ENCODE results near the gene KRTAP12-2. TPM values are rescaled to one million over a fixed set of nuclear protein-coding genes. Genes with fewer than 3 reads are reported as not detected.
"Not testable (repeated sequence)": the region's sequence is repeated elsewhere in the genome, so short reads cannot be mapped to it uniquely, and the experiment has no call there.

The KRTAP12-2 gene
- polyA plus RNA-seq, 1 donor (not counting 4 experiments of a cell fraction or from before 2014, with no cell fraction given) = not detected

GRCh38 chr21:44692798-44693512 lies 26.2 kb upstream of the KRTAP12-2 start:
- Histone ChIP-seq H3K4me3 (ENCODE audit: control insufficient read depth in 2 of 3, extremely low read depth in 1 of 3, insufficient read depth in 2 of 3, low read depth in 1 of 3, low read length in 3 of 3) (no peak overlapping the region), H3K4me1 (ENCODE audit: control insufficient read depth, extremely low read depth, insufficient read depth, low read length) (no peaks in the 10 kb centered on the region), H3K27ac (ENCODE audit: control insufficient read depth, insufficient read depth, low read length) (no peak overlapping the region), H3K9me3 (ENCODE audit: control insufficient read depth, low read depth, low read length) (no peaks in the 10 kb centered on the region), H3K79me2 (ENCODE audit: control insufficient read depth, insufficient read depth, low read length) (no peaks in the 10 kb centered on the region), H3K27me3 (ENCODE audit: control insufficient read depth, extremely low read depth, insufficient read depth, low read length) (peaks cover 4% of the 10 kb centered on the region), H3K4me2 (ENCODE audit: control insufficient read depth, extremely low read depth, insufficient read depth, low read depth, low read length) (no peak overlapping the region), H2AFZ (ENCODE audit: control insufficient read depth, low read length) (no peak overlapping the region), H4K20me1 (ENCODE audit: control insufficient read depth, extremely low read depth, insufficient read depth, low read length) (no peaks in the 10 kb centered on the region), H3K36me3 (ENCODE audit: control insufficient read depth in 2 of 2, extremely low read depth in 1 of 2, insufficient read depth in 2 of 2, low read length in 2 of 2) (no peaks in the 10 kb centered on the region), H3K9me1 (ENCODE audit: control insufficient read depth, extremely low read depth, insufficient read depth, low read length) (no peaks in the 10 kb centered on the region), H3K9ac (ENCODE audit: control insufficient read depth, extremely low read depth, insufficient read depth, low read length) (no peak overlapping the region)
- FAIRE-seq (no peak), DNase-seq (ENCODE audit: low read depth, low spot score) (no peak)
- dilution Hi-C loops (cut with MboI; ENCODE audit: extremely low pct_ligation_motif_present, low sequenced_read_pairs) = no loop called here
- TF ChIP-seq EZH2 (IDR thresholded peaks at IDR 0.05; ENCODE audit: low read length) (no peak), CTCF (optimal IDR thresholded peaks at IDR 0.05 in 1 of 3, IDR thresholded peaks at IDR 0.05 in 1 of 3, conservative IDR thresholded peaks at IDR 0.05 in 1 of 3; ENCODE audit: extremely low read depth in 1 of 3, insufficient read depth in 2 of 3, low read length in 3 of 3) (no peak)

DNA sequence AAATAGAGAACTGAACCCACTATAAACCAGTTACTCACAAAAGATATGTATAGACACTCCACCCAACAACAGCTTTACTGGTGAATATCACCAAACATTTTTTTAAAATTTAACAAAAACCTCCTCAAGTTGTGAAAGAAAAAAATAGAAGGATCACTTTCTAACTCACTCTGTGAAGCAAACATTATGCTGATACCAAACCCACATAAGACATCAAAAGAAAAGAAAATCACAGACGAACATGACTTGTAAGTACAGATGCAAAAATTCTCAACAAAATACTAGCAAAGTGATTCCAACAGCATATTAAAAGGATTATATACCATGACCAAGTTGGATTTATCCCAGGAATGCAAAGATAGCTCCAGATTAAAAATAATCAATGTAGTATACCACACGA lies 25.0 kb upstream of the KRTAP12-2 start:
- no peak for FAIRE-seq
- DNase-seq (ENCODE audit: low read depth, low spot score) = no peak
- H3K9ac ChIP-seq (ENCODE audit: control insufficient read depth, extremely low read depth, insufficient read depth, low read length) = no peak overlapping the region

GRCh38 chr21:44689740-44690139 lies 23.0 kb upstream of the KRTAP12-2 start:
- H3K4me2 ChIP-seq (ENCODE audit: control insufficient read depth, extremely low read depth, insufficient read depth, low read depth, low read length); H2AFZ ChIP-seq (ENCODE audit: control insufficient read depth, low read length); dilution Hi-C loops (cut with MboI; ENCODE audit: extremely low pct_ligation_motif_present, low sequenced_read_pairs); H3K4me3 ChIP-seq (ENCODE audit: control insufficient read depth in 2 of 3, extremely low read depth in 1 of 3, insufficient read depth in 2 of 3, low read depth in 1 of 3, low read length in 3 of 3); H3K4me1 ChIP-seq (ENCODE audit: control insufficient read depth, extremely low read depth, insufficient read depth, low read length); H3K27ac ChIP-seq (ENCODE audit: control insufficient read depth, insufficient read depth, low read length); H3K27me3 ChIP-seq (ENCODE audit: control insufficient read depth, extremely low read depth, insufficient read depth, low read length); H3K79me2 ChIP-seq (ENCODE audit: control insufficient read depth, insufficient read depth, low read length); H3K9ac ChIP-seq (ENCODE audit: control insufficient read depth, extremely low read depth, insufficient read depth, low read length); H4K20me1 ChIP-seq (ENCODE audit: control insufficient read depth, extremely low read depth, insufficient read depth, low read length); H3K9me3 ChIP-seq (ENCODE audit: control insufficient read depth, low read depth, low read length); DNase-seq (ENCODE audit: low read depth, low spot score); H3K36me3 ChIP-seq (ENCODE audit: control insufficient read depth in 2 of 2, extremely low read depth in 1 of 2, insufficient read depth in 2 of 2, low read length in 2 of 2); FAIRE-seq; H3K9me1 ChIP-seq (ENCODE audit: control insufficient read depth, extremely low read depth, insufficient read depth, low read length): not testable (repeated sequence)

More for the DNA sequence above, 25.0 kb upstream of the KRTAP12-2 start:
- H3K9me1 ChIP-seq (ENCODE audit: control insufficient read depth, extremely low read depth, insufficient read depth, low read length) = no peaks in the 10 kb centered on the region
- no peak overlapping the region for H3K27ac ChIP-seq (ENCODE audit: control insufficient read depth, insufficient read depth, low read length)
- dilution Hi-C loops (cut with MboI; ENCODE audit: extremely low pct_ligation_motif_present, low sequenced_read_pairs) = no loop called here
- H4K20me1 ChIP-seq (ENCODE audit: control insufficient read depth, extremely low read depth, insufficient read depth, low read length) = no peaks in the 10 kb centered on the region
- no peaks in the 10 kb centered on the region for H3K4me1 ChIP-seq (ENCODE audit: control insufficient read depth, extremely low read depth, insufficient read depth, low read length)
- no peak overlapping the region for H2AFZ ChIP-seq (ENCODE audit: control insufficient read depth, low read length)
- no peaks in the 10 kb centered on the region for H3K36me3 ChIP-seq (ENCODE audit: control insufficient read depth in 2 of 2, extremely low read depth in 1 of 2, insufficient read depth in 2 of 2, low read length in 2 of 2)
- H3K79me2 ChIP-seq (ENCODE audit: control insufficient read depth, insufficient read depth, low read length) = no peaks in the 10 kb centered on the region
- TF ChIP-seq CTCF (optimal IDR thresholded peaks at IDR 0.05 in 1 of 3, IDR thresholded peaks at IDR 0.05 in 1 of 3, conservative IDR thresholded peaks at IDR 0.05 in 1 of 3; ENCODE audit: extremely low read depth in 1 of 3, insufficient read depth in 2 of 3, low read length in 3 of 3) (no peak), EZH2 (IDR thresholded peaks at IDR 0.05; ENCODE audit: low read length) (no peak)
- no peak overlapping the region for H3K4me2 ChIP-seq (ENCODE audit: control insufficient read depth, extremely low read depth, insufficient read depth, low read depth, low read length)
- H3K4me3 ChIP-seq (ENCODE audit: control insufficient read depth in 2 of 3, extremely low read depth in 1 of 3, insufficient read depth in 2 of 3, low read depth in 1 of 3, low read length in 3 of 3) = no peak overlapping the region
- H3K9me3 ChIP-seq (ENCODE audit: control insufficient read depth, low read depth, low read length) = no peaks in the 10 kb centered on the region
- no peaks in the 10 kb centered on the region for H3K27me3 ChIP-seq (ENCODE audit: control insufficient read depth, extremely low read depth, insufficient read depth, low read length)
